ENCODE data around the gene PROSER2. TPM values are rescaled to one million over a fixed set of nuclear protein-coding genes. Genes with fewer than 3 reads are reported as not detected.

Gene PROSER2
- total and polyA plus RNA-seq, 9 donors = 1.3 to 13.4 (median 3.7) TPM

GRCh38 chr10:11805792-11806191 is 17.4 kb upstream of the PROSER2 start:
- TF ChIP-seq EP300 (IDR thresholded peaks at IDR 0.05) (no peak), POLR2A (IDR thresholded peaks at IDR 0.05) (no peak), CTCF (IDR thresholded peaks at IDR 0.05) (no peak)
- Histone ChIP-seq H3K4me3 (no peak overlapping the region), H3K36me3 (no peaks in the 10 kb centered on the region), H3K9me3 (no peaks in the 10 kb centered on the region), H3K27ac (no peak overlapping the region), H3K4me1 (ENCODE audit: insufficient read depth) (peaks cover 2% of the 10 kb centered on the region), H3K27me3 (no peaks in the 10 kb centered on the region)
- WGBS, 3 donors = 82 to 85% (median 84%) methylated on average over 4 of the region's 4 CpGs
- no peak for DNase-seq
- intact Hi-C loops (cut with DNase I) = no loop called here

GRCh38 chr10:11806706-11807105 is 16.4 kb upstream of the PROSER2 start:
- WGBS, 3 donors = 34 to 51% (median 39%) methylated on average over 6 of the region's 6 CpGs
- Histone ChIP-seq H3K27ac (no peak overlapping the region), H3K4me3 (no peak overlapping the region), H3K36me3 (no peaks in the 10 kb centered on the region), H3K4me1 (ENCODE audit: insufficient read depth) (peaks cover 2% of the 10 kb centered on the region), H3K9me3 (no peaks in the 10 kb centered on the region), H3K27me3 (no peaks in the 10 kb centered on the region)
- no peak for TF ChIP-seq CTCF (IDR thresholded peaks at IDR 0.05)
- no peak for TF ChIP-seq EP300 (IDR thresholded peaks at IDR 0.05)
- TF ChIP-seq POLR2A (IDR thresholded peaks at IDR 0.05) = no peak
- no peak for DNase-seq
- intact Hi-C loops (cut with DNase I) = no loop called here

- Histone ChIP-seq H3K4me3 (no peak overlapping the region), H3K27me3 (no peaks in the 10 kb centered on the region), H3K27ac (no peak overlapping the region), H3K4me1 (ENCODE audit: insufficient read depth) (peaks cover 2% of the 10 kb centered on the region), H3K9me3 (no peaks in the 10 kb centered on the region), H3K36me3 (no peaks in the 10 kb centered on the region)
- 97 to 98% (median 97%) methylated on average over 5 of the region's 5 CpGs for WGBS, 3 donors
- no peak for TF ChIP-seq EP300 (IDR thresholded peaks at IDR 0.05)
- no peak for TF ChIP-seq CTCF (IDR thresholded peaks at IDR 0.05)
- no peak for TF ChIP-seq POLR2A (IDR thresholded peaks at IDR 0.05)
- intact Hi-C loops (cut with DNase I) = no loop called here
- DNase-seq = no peak
Observed at GRCh38 chr10:11808808-11809207, 14.3 kb upstream of the PROSER2 start.

GRCh38 chr10:11810313-11810766 is 12.8 kb upstream of the PROSER2 start:
- no peaks in the 10 kb centered on the region for H3K36me3 ChIP-seq
- H3K27ac ChIP-seq = no peak overlapping the region
- TF ChIP-seq POLR2A (IDR thresholded peaks at IDR 0.05) (no peak), EP300 (IDR thresholded peaks at IDR 0.05) (no peak), CTCF (IDR thresholded peaks at IDR 0.05) (no peak)
- H3K27me3 ChIP-seq = no peaks in the 10 kb centered on the region
- no peak overlapping the region for H3K4me3 ChIP-seq
- intact Hi-C loops (cut with DNase I) = no loop called here
- DNase-seq = no peak
- H3K9me3 ChIP-seq = no peaks in the 10 kb centered on the region
- H3K4me1 ChIP-seq (ENCODE audit: insufficient read depth) = peaks cover 2% of the 10 kb centered on the region
- 18 to 33% (median 23%) methylated on average over 13 of the region's 13 CpGs for WGBS, 3 donors

All from ovary (tissue), 9 donors.